Vagina (tissue), 2 donors: ENCODE data around the gene ARHGAP10.

Source experiments
- CTCF ChIP-seq, 3 experiments: fragments of 450-650 bp in 2 of 3; fragments of 200-600 bp in 1 of 3; sonication (generic) in 1 of 3; IDR thresholded peaks; one replicate each; pipeline ENCODE4 v1.5.1; 2017 to 2019; ENCODE audit warnings: antibody characterized with exemption in 3 of 3, mild to moderate bottlenecking in 2 of 3, moderate library complexity in 2 of 3
- POLR2AphosphoS5 ChIP-seq, 2 donors: sonication (generic); formaldehyde crosslinking; IDR thresholded peaks; one replicate each; pipeline ENCODE4 v1.9.0; 2017; ENCODE audit warnings: antibody characterized with exemption in 2 of 2, mild to moderate bottlenecking in 2 of 2, low read depth in 1 of 2; ENCODE audit not compliant: insufficient read depth in 1 of 2

GRCh38 chr4:147826288-147826646, 94.4 kb downstream of the ARHGAP10 start:
- TF ChIP-seq POLR2AphosphoS5 (IDR thresholded peaks at IDR 0.05; ENCODE audit: insufficient read depth in 1 of 2, low read depth in 1 of 2) (no peak), CTCF (IDR thresholded peaks at IDR 0.05) (no peak)
